Neural cell (in vitro differentiated cells): ENCODE data around the gene TRPM2. TPM values are rescaled to one million over a fixed set of nuclear protein-coding genes. Genes with fewer than 3 reads are reported as not detected.

Experiments
- H2AFZ ChIP-seq: fragments of 200-600, 300-800 bp; sonication (generic), shearing (Covaris generic); 2 replicates; pipeline ENCODE4 v1.6.0; 2014; ENCODE audit warnings: low read depth, mild to moderate bottlenecking, antibody characterized with exemption, low read length, moderate library complexity
- H3F3A ChIP-seq: fragments of 200-600 bp; shearing (Covaris generic); 2 replicates; pipeline ENCODE4 v1.6.1; 2016; ENCODE audit warnings: mild to moderate bottlenecking, moderate library complexity, mixed read lengths, antibody characterized with exemption, low read length; ENCODE audit not compliant: insufficient read depth, poor library complexity, severe bottlenecking
- H3K27ac ChIP-seq: fragments of 200-600, 300-800 bp; sonication (generic), shearing (Covaris generic); 2 replicates; pipeline ENCODE4 v1.5.1; 2014; ENCODE audit warnings: mild to moderate bottlenecking, low read length, moderate library complexity
- H3K27me3 ChIP-seq: fragments of 300-800, 200-600 bp; sonication (generic), shearing (Covaris generic); 2 replicates; pipeline ENCODE4 v1.6.0; 2014; ENCODE audit warnings: mild to moderate bottlenecking, low read depth, low read length, moderate library complexity; ENCODE audit not compliant: insufficient read depth
- H3K36me3 ChIP-seq: fragments of 300-800, 200-600 bp; sonication (generic), shearing (Covaris generic); 2 replicates; pipeline ENCODE4 v1.5.1; 2014; ENCODE audit warnings: mild to moderate bottlenecking, antibody characterized with exemption, low read length, moderate library complexity; ENCODE audit not compliant: insufficient read depth
- H3K4me2 ChIP-seq: fragments of 300-800, 200-600 bp; sonication (generic), shearing (Covaris generic); 2 replicates; pipeline ENCODE4 v1.6.0; 2014; ENCODE audit warnings: mild to moderate bottlenecking, low read length
- H3K4me3 ChIP-seq: fragments of 300-800, 200-600 bp; sonication (generic), shearing (Covaris generic); 2 replicates; pipeline ENCODE4 v1.5.1; 2014; ENCODE audit warnings: mild to moderate bottlenecking, low read length, moderate library complexity
- H3K79me2 ChIP-seq: fragments of 200-600 bp; shearing (Covaris generic); replicated peaks from 2 replicates; pipeline ENCODE4 v1.6.0; 2014; ENCODE audit warnings: mild to moderate bottlenecking, low read length, moderate library complexity; ENCODE audit not compliant: insufficient read depth
- H3K9ac ChIP-seq: fragments of 300-800, 200-600 bp; sonication (generic), shearing (Covaris generic); 2 replicates; pipeline ENCODE4 v1.6.1; 2016; ENCODE audit warnings: mild to moderate bottlenecking, low read length, mixed read lengths
- H3K9me2 ChIP-seq: fragments of 200-600 bp; shearing (Covaris generic); 2 replicates; pipeline ENCODE4 v1.6.1; 2016; ENCODE audit warnings: mild to moderate bottlenecking, low read length, mixed read lengths; ENCODE audit not compliant: insufficient read depth
- H3K9me3 ChIP-seq: fragments of 200-600, 300-800 bp; sonication (generic), shearing (Covaris generic); 2 replicates; pipeline ENCODE4 v1.6.1; 2016; ENCODE audit warnings: mild to moderate bottlenecking, mixed run types, low read length, moderate library complexity, mixed read lengths
- H4K20me1 ChIP-seq: fragments of 200-600 bp; shearing (Covaris generic); 2 replicates; pipeline ENCODE4 v1.6.1; 2016; ENCODE audit warnings: mild to moderate bottlenecking, mixed run types; ENCODE audit not compliant: insufficient read depth
- CTCF ChIP-seq: fragments of 450-650 bp; IDR thresholded peaks from 2 replicates; pipeline ENCODE4 v1.5.1; 2014; ENCODE audit warnings: antibody characterized with exemption, mild to moderate bottlenecking, moderate library complexity; ENCODE audit not compliant: poor library complexity, severe bottlenecking
- EP300 ChIP-seq: fragments of 450-650 bp; conservative IDR thresholded peaks from 2 replicates; pipeline ENCODE4 v1.6.1; 2014; ENCODE audit warnings: antibody characterized with exemption, mild to moderate bottlenecking, moderate library complexity; ENCODE audit not compliant: poor library complexity, severe bottlenecking
- EZH2 ChIP-seq: fragments of 200-600, 300-800 bp; shearing (Covaris generic), sonication (generic); IDR thresholded peaks from 2 replicates; pipeline ENCODE4 v1.6.1; 2014; ENCODE audit warnings: antibody characterized with exemption, low read length, borderline replicate concordance, mild to moderate bottlenecking; ENCODE audit not compliant: insufficient read depth, poor library complexity, severe bottlenecking
- MXI1 ChIP-seq: fragments of 450-650 bp; conservative IDR thresholded peaks from 2 replicates; pipeline ENCODE4 v1.6.1; 2014; ENCODE audit warnings: antibody characterized with exemption, mild to moderate bottlenecking; ENCODE audit not compliant: poor library complexity, severe bottlenecking
- POLR2AphosphoS5 ChIP-seq: IDR thresholded peaks from 2 replicates; pipeline ENCODE4 v1.6.1; 2012
- RAD21 ChIP-seq: fragments of 450-650 bp; conservative IDR thresholded peaks from 2 replicates; pipeline ENCODE4 v1.6.1; 2014; ENCODE audit warnings: antibody characterized with exemption, mild to moderate bottlenecking, moderate library complexity
- REST ChIP-seq: IDR thresholded peaks from 2 replicates; pipeline ENCODE4 v1.6.1; 2012; ENCODE audit warnings: borderline replicate concordance
- SMC3 ChIP-seq: fragments of 450-650 bp; conservative IDR thresholded peaks from 2 replicates; pipeline ENCODE4 v1.6.1; 2014; ENCODE audit warnings: antibody characterized with exemption, mild to moderate bottlenecking, moderate library complexity; ENCODE audit not compliant: poor library complexity
- TAF1 ChIP-seq: IDR thresholded peaks from 2 replicates; pipeline ENCODE4 v1.6.1; 2012; ENCODE audit warnings: low read depth
- polyA plus RNA-seq: library from polyadenylated mRNA; depleted of rRNA; stranded (reverse); fragments of >200 nt; gene quantifications from 2 replicates; pipeline ENCODE4 v1.2.3, GENCODE V29; 2014

Gene TRPM2
- polyA plus RNA-seq, 1 donor from 2014 or later, result 0.14 TPM

GRCh38 chr21:44370027-44370735, 16.8 kb downstream of the TRPM2 start:
- H3K9ac ChIP-seq, result no peak overlapping the region
- H3K4me2 ChIP-seq, result no peak overlapping the region
- no peak overlapping the region for H3K27ac ChIP-seq
- no peaks in the 10 kb centered on the region for H3K79me2 ChIP-seq
- no peaks in the 10 kb centered on the region for H3K36me3 ChIP-seq
- no peaks in the 10 kb centered on the region for H3K9me2 ChIP-seq
- H3K27me3 ChIP-seq, result no peaks in the 10 kb centered on the region
- H3K9me3 ChIP-seq, result no peaks in the 10 kb centered on the region
- H2AFZ ChIP-seq, result no peak overlapping the region
- H3F3A ChIP-seq, result no peaks in the 10 kb centered on the region
- H4K20me1 ChIP-seq, result no peaks in the 10 kb centered on the region
- TF ChIP-seq MXI1 (no peak), EZH2 (no peak), RAD21 (no peak), CTCF (no peak), POLR2AphosphoS5 (no peak), REST (no peak), EP300 (no peak), SMC3 (no peak), TAF1 (no peak)
- H3K4me3 ChIP-seq, result no peak overlapping the region

- Histone ChIP-seq H3K9me3 (no peaks in the 10 kb centered on the region), H3F3A (no peaks in the 10 kb centered on the region), H4K20me1 (no peaks in the 10 kb centered on the region), H3K36me3 (no peaks in the 10 kb centered on the region), H3K9ac (no peak overlapping the region), H3K4me3 (no peak overlapping the region), H3K9me2 (no peaks in the 10 kb centered on the region), H2AFZ (no peak overlapping the region), H3K4me2 (no peak overlapping the region), H3K79me2 (no peaks in the 10 kb centered on the region), H3K27me3 (no peaks in the 10 kb centered on the region), H3K27ac (no peak overlapping the region)
- TF ChIP-seq TAF1 (no peak), RAD21 (no peak), REST (no peak), EZH2 (no peak), EP300 (no peak), SMC3 (no peak), CTCF (no peak), POLR2AphosphoS5 (no peak)
These were observed 17.5 kb downstream of the TRPM2 start for GRCh38 chr21:44370786-44371410.
